ENCODE data around the gene LCLAT1.

LCLAT1 gene

DNA sequence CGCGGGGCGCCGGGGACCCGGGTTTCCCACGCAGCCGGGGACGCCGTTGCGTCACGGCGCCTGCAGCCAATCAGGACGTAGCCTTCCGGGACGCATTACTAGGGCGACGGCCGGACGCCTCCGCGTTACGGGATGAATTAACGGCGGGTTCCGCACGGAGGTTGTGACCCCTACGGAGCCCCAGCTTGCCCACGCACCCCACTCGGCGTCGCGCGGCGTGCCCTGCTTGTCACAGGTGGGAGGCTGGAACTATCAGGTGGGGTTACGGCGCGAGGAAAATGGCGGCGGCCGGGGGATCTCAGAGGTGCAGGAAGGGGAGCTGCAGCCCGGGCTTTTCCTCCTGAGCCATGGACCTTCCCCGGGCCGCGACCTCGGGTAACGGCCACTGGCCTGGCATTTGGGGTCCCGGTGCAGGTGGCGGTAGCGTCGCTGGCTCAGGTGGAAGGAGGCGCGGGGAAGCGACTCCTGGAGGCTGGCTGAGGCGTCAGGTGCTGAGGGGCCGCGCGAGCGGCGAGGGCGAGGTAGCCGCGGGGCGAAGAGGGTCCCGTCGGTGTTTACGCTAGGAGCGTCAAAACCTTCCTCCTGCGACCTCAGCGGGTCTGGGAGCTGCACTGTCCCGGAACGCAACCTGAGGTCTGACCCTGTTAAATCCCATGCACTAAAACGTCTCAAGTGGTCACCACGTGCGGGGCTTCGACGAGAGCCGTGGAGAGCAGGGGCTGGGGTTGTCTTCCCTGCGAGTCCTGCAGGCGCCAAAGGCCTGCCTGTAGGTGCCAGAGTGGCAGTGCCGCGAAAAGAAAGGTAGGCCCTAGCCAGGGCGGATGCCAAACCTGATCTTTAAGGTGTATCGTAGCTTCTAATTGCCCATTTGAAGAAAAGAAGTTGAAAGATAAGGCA, at the start of gene LCLAT1:
Gene LCLAT1, plus strand, starts transcription at position 98 of the 897 bp plus-strand sequence. CDS start 78,345 bp downstream, outside the sequence.
- peak; percentile 78 for DNase-seq

DNA sequence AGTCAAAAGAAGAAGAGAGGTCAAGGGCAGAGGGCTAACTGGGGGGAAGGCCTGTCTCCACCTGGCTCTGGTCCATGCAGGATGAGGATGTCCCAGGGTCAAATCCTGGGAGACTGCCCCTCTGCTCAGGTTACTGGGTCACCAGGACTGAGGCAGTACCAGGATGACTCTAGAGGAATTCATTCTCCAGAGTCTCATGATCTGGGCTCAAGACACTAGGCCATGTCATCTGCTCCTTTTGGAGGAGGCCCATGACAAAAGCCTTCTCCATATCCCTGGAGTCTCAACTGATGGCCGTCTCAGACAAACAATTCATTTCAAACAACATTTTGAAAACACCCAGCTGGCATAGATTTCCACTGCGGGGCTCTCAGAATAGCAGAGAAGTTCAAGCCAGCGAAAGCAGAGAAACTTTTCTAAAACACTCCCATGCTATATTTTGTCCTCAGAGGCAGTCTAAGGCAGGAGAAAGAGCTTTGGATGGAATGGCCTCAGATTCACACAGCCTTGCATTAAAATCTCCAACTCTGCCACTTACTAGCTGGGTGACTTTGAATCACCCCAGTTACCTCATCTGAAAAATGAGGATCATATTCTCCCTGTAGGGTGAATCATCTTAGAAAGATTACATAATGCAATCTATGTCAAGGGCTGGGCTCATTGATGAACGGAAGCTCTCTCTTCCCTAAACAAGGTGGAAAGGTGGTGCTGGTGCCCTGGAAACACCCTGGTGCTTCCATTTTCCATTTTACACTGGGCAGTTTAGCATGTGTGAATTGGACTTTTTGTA, 48.8 kb upstream of the LCLAT1 start:
- DNase-seq = no peak

GRCh38 chr2:30400151-30400954, 46.7 kb upstream of the LCLAT1 start:
- DNase-seq = no peak

DNA sequence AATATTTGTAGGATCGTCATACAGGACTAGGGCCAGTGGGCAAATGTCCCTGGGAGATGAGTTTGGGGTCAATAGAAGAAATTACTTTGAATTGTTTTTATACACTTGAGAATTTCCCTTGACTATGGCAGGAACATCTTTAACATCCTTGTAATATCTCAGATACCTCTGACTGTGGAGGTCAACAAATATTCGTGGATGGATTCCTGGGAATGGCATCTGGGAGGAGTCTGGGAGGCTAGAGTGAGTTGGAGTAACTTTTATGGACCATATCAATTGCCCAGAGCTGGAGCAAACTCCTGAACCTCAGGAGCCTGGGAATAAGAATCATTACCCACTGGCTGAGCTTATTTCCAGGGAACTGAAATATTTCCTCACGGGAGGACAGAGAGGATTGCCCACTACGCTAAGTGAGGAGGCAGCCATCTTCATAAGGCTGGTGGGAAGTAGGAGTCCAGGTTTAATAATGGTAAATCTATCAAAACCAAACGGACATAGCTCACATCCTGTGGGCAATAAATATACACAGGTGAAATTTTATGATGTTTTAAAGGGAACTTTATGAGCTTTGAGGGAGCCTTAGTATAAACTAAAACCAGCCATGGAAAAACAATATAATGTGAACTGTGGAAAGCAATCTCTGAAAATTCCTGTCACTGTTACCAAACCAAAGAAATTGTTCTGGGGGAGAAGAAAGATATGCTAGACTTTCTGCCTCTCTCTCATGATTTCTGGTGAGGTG, 44.4 kb upstream of the LCLAT1 start:
- DNase-seq = no peak

- DNase-seq = no peak
These were observed 43.3 kb upstream of the LCLAT1 start for GRCh38 chr2:30403592-30404312.

GRCh38 chr2:30404319-30405259, 42.5 kb upstream of the LCLAT1 start:
- DNase-seq = peak; percentile 60

DNA sequence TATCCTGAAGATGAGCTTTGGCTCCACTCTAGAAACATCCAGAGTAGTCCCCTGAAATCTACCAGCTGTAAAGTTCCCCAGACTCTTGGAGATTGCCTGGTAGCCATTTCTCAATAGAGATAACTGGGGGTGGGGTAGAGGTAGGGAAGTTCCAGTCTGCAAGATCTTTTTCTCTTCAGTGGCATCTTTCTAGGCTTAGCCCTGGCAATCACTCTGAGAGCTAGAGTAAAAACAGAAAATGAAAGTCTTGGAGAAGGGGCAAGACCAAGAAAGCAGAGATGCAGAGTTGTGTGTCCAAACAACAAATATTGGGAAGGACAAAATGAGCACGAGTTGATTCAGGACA, 41.8 kb upstream of the LCLAT1 start:
- DNase-seq = no peak

- no peak for DNase-seq
These were observed 40.2 kb upstream of the LCLAT1 start for GRCh38 chr2:30406853-30407252.

- no peak for DNase-seq
These were observed 38.1 kb upstream of the LCLAT1 start for GRCh38 chr2:30408961-30409387.

GRCh38 chr2:30410217-30410616, 36.8 kb upstream of the LCLAT1 start:
- DNase-seq = no peak

DNA sequence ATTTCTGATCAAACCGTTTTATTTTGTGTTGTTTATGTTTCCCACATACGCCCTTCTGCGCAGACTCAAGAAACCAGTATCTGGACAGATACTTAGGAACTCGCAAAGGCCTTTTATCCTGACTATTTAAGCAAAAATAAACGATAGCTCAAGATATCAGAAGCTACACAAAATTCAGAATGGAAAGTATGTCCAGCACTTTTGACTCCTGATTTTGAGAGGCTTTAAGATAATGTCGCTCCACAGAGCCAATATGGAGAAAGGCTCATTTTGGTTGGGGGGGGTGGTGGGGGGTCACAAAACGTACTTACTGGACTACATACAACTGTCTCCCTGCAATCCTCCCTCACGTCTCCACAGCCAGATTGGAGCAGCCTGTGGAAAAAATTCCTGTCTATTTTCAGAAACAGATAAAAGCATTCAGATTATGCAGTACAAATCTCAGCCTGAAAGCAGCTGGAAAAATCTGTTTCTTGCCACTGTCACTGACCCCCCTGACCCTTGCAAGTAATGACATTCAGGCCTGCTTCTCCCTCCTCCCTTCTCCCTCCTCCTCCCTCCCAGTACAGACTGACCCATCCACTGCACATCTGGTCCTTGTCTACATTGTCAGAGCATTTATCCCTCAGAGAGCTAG, 34.9 kb upstream of the LCLAT1 start:
- DNase-seq = no peak

DNA sequence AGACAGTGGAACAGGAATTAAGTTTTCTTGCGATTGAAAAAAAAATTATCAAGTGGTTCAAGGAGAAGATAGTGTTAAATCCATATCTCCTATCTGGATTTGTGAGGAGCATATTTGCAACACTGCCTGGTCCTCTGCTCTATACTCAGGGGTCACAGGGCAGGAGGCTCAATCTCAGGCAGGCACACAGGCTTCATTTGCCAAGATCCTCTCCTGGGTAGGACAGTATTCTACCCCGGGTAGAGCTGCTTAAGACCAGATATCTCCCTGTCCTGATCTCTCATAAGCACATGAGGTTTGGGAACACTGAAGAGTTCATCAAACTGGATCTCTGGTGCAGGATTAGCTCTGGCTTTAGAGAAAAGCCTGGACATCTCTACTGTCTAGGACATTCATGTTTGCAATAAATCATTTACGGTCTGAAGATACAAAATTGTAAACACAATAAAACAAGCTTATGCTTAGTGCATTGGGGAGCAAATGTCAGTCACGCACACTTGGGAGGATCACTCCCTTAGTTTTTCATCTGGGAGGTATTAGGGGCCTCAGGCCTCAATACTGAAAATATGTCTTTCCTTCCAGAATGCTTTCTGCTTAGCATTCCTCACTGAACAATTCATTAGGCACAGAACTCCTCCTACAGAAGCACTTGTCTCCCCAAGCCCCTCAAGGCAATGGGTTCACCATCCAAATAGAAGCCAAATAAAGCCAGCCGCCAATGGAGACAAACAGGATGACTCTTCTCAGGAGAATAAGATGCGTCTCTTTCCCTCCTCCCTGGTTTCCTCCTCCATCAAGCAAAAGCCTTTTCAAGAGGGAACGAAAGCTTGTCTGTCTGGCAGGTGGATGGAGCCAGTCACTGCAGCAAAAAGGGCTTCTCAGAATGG, 34.1 kb upstream of the LCLAT1 start:
- no peak for DNase-seq

- peak; percentile 30 for DNase-seq
These were observed 32.1 kb upstream of the LCLAT1 start for GRCh38 chr2:30414961-30415360.

DNA sequence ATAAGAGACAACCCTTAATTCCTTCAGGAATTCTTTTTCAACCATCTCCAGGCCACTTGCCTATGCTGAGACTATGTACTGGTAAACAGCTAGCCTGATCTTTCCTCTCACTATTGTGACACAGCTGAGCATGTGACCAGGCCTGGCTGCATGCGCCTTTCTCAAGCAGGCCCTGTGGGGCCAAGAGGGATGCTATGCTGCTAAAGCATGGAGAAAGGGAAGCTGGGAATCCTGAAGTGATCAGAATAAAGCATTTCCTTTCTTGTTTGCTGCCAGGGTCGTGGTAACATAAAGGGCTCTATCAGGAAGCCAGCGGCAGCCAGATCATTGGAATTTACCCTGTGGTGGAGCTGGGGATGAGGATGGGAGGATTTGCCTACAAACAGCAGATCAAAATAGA, 29.8 kb upstream of the LCLAT1 start:
- no peak for DNase-seq

GRCh38 chr2:30421026-30421603, 25.9 kb upstream of the LCLAT1 start:
- no peak for DNase-seq

DNA sequence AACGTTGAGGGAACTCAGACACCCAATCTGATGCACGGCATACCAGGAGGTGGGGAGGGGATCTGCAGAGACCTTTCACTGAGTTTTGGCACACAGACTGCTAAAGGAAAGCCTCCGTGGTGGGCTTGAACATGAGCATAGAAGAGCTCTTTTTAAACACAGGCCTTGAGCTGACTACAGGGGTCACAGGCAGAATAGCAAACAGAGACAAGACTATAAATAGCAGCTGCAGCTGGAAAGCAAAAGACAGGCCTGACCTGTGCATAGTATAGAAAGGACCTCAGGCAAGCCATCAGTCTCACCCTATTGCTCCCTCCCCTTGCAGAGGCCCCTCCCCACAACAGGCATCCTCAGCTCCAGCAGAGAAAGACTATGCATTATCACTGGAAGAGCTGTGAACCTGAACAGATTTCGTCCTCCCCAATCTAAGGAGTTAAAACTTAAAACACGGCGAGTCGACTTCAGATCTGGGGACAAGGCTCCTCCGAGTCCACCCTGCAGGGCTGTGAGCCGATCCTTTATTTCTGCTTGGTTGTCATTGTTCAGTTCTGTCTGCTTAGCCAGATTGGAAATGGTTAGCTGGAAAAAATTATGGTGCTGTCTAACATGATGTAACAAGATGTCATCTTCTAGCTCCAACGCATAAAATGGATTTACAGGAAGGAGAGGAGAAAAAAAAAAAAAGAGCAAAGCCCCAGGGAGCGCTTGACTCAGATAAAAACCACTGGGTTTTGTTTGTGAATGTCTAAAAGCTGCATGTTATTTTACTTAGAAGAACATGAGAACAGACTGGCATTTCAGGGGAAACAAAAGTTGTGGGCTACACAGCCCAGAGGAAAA, 25.2 kb upstream of the LCLAT1 start:
- DNase-seq = peak; percentile 61

GRCh38 chr2:30422444-30423040, 24.5 kb upstream of the LCLAT1 start:
- no peak for DNase-seq
